ENCODE data around the gene USP21. TPM values are rescaled to one million over a fixed set of nuclear protein-coding genes. Genes with fewer than 3 reads are reported as not detected.

The USP21 gene
- total and polyA plus RNA-seq, 2 of the 13 experiments (the other 11 are each of a cell fraction or from before 2014, with no cell fraction given), result 10.1 to 33.1 TPM

GRCh38 chr1:161177112-161177935, 18.0 kb downstream of the USP21 start, which contains the start of gene B4GALT3 (continued):
- TF ChIP-seq ZNF382 (CRISPR knock-in tag; IDR thresholded peaks at IDR 0.05; ENCODE audit: borderline replicate concordance) (no peak), TCF7 (IDR thresholded peaks at IDR 0.05; ENCODE audit: low read depth) (no peak), KLF13 (CRISPR knock-in tag; IDR thresholded peaks at IDR 0.05) (no peak), MXI1 (IDR thresholded peaks at IDR 0.05; ENCODE audit: borderline replicate concordance, low read depth, low read length) (peak; percentile 93; the same call in 2 of the 3 replicates), SRSF9 (IDR thresholded peaks at IDR 0.05; ENCODE audit: borderline replicate concordance, insufficient read depth, low read depth, low read length, poor library complexity, severe bottlenecking) (no peak), ZNF431 (CRISPR knock-in tag; IDR thresholded peaks at IDR 0.05; ENCODE audit: borderline replicate concordance, low read depth) (no peak; the same call in 1 of the 2 replicates), POLR2AphosphoS5 (IDR thresholded peaks at IDR 0.05; ENCODE audit: low read depth, low read length) (peak; percentile 98), ZNF564 (CRISPR knock-in tag; IDR thresholded peaks at IDR 0.05) (peak; percentile 42; the same call in 1 of the 2 replicates), SALL1 (CRISPR knock-in tag; IDR thresholded peaks at IDR 0.05) (peak; percentile 75), NCOA1 (CRISPR knock-in tag; IDR thresholded peaks at IDR 0.05) (no peak; the same call in 1 of the 2 replicates), ADNP (CRISPR knock-in tag; IDR thresholded peaks at IDR 0.05) (no peak), FOXA3 (CRISPR knock-in tag; IDR thresholded peaks at IDR 0.05) (peak; percentile 47; the same call in 1 of the 2 replicates), ZBTB43 (CRISPR knock-in tag; conservative IDR thresholded peaks at IDR 0.05) (0 out of 2 replicates have a peak, but pooled peaks have one; percentile 45), EP300 (IDR thresholded peaks at IDR 0.05; ENCODE audit: low read depth in 2 of 2, low read length in 2 of 2) (0 out of 4 replicates have a peak, but pooled peaks of 1 of the 2 experiments have one; percentile 3), EP300 (CRISPR knock-in tag; IDR thresholded peaks at IDR 0.05; ENCODE audit: borderline replicate concordance) (no peak), ZBTB46 (CRISPR knock-in tag; IDR thresholded peaks at IDR 0.05; ENCODE audit: borderline replicate concordance) (0 out of 2 replicates have a peak, but pooled peaks have one; percentile 86), DBP (CRISPR knock-in tag; IDR thresholded peaks at IDR 0.05; ENCODE audit: not compliant biosample characterization) (no peak), ZNF121 (CRISPR knock-in tag; IDR thresholded peaks at IDR 0.05) (no peak), KLF16 (CRISPR knock-in tag; IDR thresholded peaks at IDR 0.05) (peak in 1 of 2 experiments; percentile 82; a peak in 1 of 4 replicates), KAT7 (CRISPR knock-in tag; IDR thresholded peaks at IDR 0.05; ENCODE audit: borderline replicate concordance) (peak; percentile 74; the same call in 1 of the 2 replicates), ZFP37 (CRISPR knock-in tag; IDR thresholded peaks at IDR 0.05; ENCODE audit: borderline replicate concordance) (no peak; the same call in 1 of the 2 replicates), ZNF740 (CRISPR knock-in tag; IDR thresholded peaks at IDR 0.05) (no peak), ZFP41 (CRISPR knock-in tag; IDR thresholded peaks at IDR 0.05; ENCODE audit: borderline replicate concordance) (no peak), ZNF577 (CRISPR knock-in tag; IDR thresholded peaks at IDR 0.05; ENCODE audit: borderline replicate concordance, low read depth) (0 out of 2 replicates have a peak, but pooled peaks have one; percentile 24), ZNF589 (CRISPR knock-in tag; conservative IDR thresholded peaks at IDR 0.05) (0 out of 2 replicates have a peak, but pooled peaks have one; percentile 54)
